Erythroblast (primary cell): Measurements from ENCODE around the gene VSIG10L2.

Experiments
- DNase-seq, 2 experiments: peaks; one replicate each; lab custom pipeline; 2025; lab: John Stamatoyannopoulos, UW
- GATA1 ChIP-seq: IDR thresholded peaks from 2 replicates; pipeline ENCODE4 v1.6.1; 2011; ENCODE audit warnings: low read depth, mild to moderate bottlenecking, control low read depth, low read length, moderate library complexity
- POLR2A ChIP-seq: IDR thresholded peaks from 2 replicates; pipeline ENCODE4 v1.6.1; 2011; ENCODE audit warnings: mild to moderate bottlenecking, low read length

Gene VSIG10L2

DNA sequence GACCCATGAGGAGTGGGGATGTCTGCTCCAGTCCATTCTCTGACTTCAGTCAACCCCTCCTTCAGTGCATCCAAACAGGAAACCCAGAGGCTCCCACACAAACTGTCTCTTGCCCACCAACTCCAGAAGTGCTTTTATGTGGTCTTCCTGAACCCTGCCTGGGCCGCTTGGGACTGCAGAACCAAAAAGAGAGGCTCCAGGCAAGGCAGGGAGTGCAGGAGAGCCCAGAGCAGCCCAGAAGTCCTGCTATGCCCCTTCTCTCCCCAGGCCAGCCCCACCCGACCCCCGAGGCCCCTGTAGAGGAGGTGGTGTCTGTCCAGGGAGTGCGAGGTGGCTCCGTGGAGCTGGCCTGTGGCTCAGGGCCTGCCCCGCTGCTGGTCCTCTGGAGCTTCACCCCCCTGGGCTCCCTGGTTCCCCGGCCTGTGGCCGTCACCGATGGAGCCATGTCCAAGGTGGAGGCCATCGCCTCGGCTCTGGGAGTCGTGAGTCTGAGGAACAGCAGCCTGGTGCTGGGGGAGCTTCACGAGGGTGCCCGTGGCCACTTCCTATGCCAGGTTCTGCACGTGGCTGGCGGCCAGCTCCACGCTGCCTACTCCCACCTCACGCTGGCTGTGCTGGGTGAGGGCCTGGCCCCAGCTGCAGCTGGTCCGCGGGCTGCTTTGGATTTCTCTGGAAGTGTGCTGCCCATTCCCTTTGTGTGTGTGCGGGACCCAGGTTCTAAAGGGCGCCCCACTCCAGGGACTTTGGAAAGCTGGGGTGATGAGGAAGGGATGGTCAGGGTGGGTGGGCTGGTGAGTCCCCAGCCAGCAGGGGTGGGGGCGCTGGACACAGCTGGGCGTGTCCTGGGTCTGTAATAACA is 1.8 kb downstream of the VSIG10L2 start:
- TF ChIP-seq POLR2A (no peak), GATA1 (no peak)
- DNase-seq: no peak

DNA sequence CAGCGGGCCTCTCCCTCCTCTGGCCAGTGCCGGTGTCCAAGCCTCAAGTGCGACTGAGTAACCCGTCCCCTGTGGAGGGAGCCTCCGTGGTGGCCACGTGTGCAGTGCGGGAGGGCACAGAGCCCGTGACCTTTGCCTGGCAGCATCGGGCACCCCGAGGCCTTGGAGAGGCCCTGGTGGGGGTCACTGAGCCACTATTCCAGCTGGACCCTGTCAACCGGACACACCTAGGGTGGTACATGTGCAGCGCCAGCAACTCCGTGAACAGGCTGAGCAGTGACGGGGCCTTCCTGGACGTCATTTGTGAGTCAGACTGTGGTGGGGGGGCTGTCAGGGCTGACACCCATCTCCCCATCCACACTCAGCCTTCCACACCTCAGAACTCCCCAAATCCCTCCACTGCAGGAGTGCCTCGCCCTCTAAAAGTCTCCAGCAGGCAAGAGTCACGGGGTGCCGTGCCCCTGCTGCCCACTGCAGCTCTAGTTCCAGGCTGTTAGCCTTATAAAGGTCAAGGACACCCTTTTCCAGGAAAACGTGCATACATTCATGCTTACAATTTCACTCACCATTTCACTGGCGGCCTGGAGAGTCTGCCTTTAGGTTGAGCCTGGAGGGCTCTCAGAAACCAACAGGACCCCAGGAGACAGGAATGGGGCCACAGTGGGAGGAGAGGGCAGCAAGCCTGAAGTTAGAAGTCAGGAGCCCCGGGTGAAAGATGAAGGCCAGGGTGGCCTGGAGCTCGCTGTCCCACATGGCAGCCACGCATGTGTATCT is 2.6 kb downstream of the VSIG10L2 start:
- TF ChIP-seq GATA1: no peak
- no peak for TF ChIP-seq POLR2A
- DNase-seq: no peak

DNA sequence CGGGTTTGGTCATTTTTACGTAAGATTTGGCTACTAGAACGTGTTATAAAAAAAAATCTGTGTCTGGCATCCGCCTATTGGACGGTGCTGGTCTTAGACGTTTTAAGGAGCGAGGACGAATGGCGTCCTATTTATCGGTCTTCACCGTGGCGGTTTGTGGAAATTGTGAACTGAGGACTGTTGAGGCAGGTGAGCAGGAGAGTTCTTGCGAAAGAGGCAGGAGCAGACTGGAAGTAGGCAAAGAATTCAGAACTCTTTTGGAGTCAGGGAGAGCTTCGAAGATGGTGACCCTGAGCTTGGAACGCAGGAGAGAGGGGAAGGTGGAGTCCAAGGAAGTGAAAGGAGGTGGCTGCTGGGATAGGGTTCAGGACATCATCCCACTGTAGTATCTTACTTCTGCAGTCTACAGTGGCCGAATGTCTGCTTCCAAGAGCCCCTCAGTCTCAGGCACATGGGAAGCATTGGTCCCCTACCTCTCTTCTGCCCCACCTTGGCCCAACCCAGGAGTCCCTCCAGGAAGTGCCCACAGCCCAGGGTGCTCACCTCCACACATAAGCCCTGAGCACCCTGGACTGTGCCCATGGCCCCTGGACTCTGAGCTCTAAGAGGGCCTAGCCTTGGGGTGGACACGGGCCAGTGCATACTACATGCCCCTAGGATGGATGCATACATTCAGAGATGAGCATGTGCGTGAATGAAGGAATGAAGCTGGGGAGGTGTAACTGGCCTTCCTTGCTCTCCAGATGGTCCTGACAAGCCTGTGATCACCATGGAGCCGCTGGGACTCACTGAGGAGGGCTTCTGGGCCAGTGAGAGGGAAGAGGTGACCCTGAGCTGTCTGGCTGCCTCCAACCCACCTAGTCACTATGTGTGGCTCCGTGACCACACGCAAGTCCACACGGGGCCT is 3.7 kb downstream of the VSIG10L2 start:
- DNase-seq: no peak
- TF ChIP-seq POLR2A (no peak), GATA1 (no peak)

DNA sequence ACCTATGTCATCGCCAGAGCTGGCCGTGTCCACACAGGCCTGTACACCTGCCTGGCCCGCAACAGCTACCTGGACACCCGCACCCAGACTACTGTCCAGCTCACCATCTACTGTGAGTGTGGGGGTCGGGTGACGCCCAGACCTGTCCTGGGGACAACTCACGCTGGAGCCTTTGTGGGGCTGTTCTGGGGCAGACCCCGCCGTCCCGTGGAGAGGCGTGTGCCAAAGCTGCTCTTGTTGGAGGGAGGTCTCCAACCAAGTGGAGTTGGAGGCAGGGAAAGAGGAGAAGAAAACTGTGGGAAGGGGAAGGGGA is 4.3 kb downstream of the VSIG10L2 start:
- TF ChIP-seq GATA1 (no peak), POLR2A (no peak)
- DNase-seq: no peak

DNA sequence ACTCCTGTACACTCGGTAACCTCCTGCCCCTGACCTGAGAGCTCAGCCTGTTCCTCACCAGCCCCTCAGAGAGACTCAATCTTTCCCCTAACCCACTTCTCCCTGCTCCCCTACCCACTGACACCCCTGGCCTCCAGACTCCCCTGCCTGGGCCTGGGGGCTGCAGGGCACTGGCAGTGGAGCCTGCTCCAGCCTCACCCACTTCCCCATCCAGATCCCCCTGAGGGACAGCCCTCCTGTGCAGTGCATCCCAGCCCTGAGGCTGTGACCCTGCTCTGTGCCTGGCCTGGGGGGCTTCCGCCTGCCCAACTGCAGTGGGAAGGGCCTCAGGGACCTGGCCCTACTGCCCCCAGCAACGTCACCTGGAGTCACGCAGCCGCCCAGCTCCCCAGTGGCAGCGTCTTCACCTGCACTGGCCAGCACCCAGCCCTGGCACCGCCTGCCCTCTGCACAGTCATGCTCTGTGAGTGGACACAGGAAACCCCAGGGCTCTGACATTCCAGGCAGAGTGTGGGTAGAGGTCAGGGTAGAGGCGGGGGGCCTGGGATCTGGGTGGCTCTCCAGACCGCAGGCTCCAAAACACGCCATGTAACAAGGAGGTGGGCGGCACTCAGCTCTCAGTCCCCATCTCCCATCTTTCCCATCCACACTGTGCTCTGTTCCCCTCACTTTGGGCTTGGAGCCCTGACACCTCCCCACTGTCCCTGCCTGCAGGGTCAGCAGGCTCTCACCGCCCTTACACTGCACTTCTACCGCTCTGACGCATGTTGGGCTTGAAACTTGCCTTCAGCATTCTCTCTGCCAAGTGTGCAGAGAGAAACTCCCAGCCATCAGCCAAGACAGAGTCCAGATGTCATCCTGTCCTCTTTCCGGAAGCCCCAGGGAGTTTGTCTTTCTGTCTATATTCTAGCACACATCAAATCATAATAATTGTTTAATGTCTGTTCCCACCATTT is 5.1 kb downstream of the VSIG10L2 start:
- DNase-seq: no peak
- TF ChIP-seq GATA1 (no peak), POLR2A (no peak)

DNA sequence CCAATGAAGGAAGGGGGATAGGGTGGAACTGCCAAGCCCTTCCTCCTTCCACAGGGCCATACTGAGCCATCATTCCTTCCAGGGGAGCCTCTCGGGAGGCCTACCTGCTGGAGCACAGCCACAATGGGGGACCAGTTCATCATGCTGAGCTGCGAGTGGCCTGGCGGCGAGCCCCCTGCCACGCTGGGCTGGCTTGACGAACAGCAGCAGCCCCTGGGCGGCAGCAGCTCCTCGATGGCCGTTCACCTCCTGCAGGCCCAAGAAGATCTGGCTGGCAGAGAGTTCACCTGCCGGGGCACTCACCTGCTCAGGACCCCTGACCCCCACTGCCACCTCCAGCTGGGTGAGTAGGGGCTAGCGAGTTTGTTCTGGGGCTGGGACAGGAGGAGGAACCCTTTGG is 5.9 kb downstream of the VSIG10L2 start:
- no peak for DNase-seq
- no peak for TF ChIP-seq GATA1
- TF ChIP-seq POLR2A: no peak

DNA sequence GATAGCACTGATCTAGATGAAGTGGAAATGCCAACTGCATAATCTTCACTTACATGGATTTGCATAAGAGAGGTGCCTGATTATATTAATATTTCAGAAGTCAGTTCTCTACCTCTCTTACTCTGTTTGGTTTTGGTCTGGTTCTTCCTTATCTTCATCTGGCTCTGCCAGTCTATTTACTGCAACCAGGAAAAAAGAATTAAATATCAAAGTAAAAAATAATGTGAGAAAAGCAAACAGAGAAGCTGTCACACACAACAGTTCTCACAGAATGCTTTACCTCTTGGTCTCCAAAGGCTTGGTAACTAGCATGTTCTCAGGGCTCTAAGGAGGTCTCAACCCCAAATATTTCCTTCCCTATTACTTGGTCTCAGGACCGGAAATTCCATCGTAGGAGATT is 6.7 kb downstream of the VSIG10L2 start:
- no peak for DNase-seq
- TF ChIP-seq GATA1 (no peak), POLR2A (no peak)

DNA sequence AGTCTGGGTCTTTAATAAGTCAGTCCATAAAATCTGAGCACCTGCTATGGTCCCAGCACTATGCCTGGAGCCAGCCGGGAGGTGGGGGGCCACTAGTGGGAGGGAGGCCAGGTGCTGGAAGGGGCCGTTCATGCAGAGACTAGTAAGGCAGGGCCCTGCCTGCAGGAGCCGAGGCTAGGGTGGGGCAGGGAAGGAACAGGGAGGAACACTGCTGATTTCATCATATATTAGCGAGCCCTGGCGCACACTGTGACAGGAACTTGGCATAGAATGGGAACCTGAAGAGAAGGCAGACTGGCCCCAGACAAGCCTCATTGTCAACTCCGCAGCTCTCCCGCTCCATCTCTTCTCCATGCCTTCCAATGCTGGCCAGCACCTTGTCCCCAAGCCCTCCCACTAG is 7.1 kb downstream of the VSIG10L2 start:
- TF ChIP-seq GATA1 (no peak), POLR2A (no peak)
- no peak for DNase-seq

DNA sequence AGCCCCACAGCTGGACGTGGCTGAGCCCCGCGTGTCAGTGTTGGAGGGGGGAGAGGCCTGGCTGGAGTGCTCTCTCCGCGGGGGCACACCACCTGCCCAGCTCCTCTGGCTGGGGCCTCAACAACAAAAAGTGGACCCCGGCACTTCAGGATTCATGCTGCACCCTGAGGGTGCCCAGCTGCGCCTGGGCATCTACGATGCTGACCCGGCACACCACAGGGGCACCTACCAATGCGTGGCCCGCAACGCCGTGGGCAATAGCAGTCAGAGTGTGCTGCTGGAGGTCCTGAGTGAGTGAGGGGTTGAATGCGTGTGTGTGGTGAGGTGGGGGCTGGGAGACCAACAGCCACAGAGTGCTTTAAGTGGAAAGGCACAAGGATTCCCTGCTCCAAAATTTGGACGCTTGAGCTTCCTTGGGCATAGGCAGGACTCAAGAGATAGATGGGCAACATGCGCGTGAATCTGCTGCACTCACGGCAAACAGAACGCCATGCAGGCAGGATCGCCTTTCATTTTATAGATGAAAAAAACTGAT is 7.6 kb downstream of the VSIG10L2 start:
- DNase-seq: no peak
- TF ChIP-seq POLR2A: no peak
- no peak for TF ChIP-seq GATA1

DNA sequence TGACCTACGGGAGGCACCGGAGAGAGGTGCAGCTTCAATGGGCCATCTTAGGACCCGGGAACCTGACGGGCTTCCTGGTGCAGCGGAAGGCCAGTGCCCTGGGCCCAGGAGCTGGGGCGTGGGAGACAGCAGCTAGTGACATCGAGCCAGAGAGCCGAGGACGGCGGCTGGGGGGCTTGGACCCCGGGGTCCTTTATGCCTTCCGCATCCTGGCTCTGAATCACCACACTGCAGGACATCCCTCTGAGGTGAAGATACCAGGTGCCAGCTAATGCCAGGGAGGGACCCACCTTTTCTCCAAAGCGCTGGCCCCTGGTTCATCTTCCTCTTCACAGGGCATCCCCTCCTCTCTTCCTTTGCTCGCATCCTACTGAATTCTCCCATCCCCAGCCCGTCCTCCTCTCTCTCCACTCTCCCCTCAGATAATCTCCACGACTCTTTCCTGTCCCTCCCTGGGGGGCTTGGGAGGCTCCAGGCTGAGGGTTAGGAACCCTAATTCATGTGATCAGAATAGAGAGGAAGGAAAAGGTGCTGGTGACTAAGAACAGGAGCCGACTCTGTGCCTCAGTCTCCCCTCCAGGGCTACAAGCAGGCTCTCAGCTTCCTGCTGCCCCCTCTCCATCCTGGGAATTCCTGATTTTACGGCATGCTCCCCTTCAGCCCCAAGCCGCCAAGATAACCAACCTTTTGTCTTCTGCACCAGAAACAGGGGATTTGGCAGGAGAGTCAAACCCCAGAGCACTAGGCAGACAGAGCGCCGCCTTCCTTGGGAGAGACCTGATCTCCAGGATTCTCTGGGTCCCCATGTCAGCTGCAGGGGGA is 8.5 kb downstream of the VSIG10L2 start:
- DNase-seq: no peak
- TF ChIP-seq GATA1 (no peak), POLR2A (no peak)

DNA sequence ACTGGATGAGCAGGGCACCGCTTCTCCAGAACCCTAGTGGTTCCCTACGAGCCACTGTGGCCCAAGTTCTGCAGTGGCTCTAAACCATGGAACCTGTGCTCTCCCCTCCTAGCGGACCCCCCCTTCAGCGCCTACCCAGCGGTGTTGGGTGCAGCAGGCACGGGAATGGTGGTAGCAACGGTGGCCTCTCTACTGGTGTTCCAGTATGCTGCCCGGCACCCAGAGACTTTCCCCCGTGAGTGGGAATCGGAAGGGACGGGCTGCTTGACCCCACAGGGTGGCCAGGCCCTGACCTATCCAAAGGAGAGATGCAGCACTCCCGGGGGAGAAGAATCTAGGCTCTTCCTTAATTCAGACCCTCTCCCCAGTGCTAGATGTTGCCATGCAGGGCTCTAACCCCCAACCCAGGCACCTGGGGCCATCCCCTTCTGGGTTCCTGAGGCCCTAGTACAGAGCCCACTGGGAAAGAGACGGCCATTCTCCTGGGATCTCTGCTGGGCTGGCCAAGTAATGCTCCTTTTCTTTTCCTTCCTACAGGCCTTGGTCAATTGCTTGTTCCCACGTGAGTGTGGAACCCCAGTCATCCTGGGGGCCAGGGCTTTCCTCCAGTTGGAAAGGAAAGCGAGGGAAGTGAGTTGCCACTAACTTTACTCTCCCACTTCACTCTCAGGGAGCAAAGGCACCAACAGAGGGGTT is 9.2 kb downstream of the VSIG10L2 start:
- TF ChIP-seq POLR2A (no peak), GATA1 (no peak)
- DNase-seq: no peak
